IMR-90 (cell line): ENCODE results near the gene DOCK4. TPM values are rescaled to one million over a fixed set of nuclear protein-coding genes. Genes with fewer than 3 reads are reported as not detected.

Experiments used
- ATAC-seq: fragments of 200-7000 bp; cut with Tn5 transposase; 2 replicates; pipeline ENCODE4 v1.9.1; 2020; ENCODE audit warnings: low read depth, mild to moderate bottlenecking, moderate library complexity
- BruUV-seq: library from RNA; stranded (reverse); fragments of 400-500 nt; replicated peaks from 2 replicates; lab custom pipeline; 2021; lab: Mats Ljungman, UMichigan
- CTCF ChIA-PET: fragments of 300-600 bp; formaldehyde crosslinking; extraction: SDS; loops from one replicate; lab custom pipeline; 2021; ENCODE audit warnings: antibody characterized with exemption; lab: Yijun Ruan, JAX
- POLR2A ChIA-PET: fragments of 300-600 bp; sonication (Branson Sonifier 250); formaldehyde crosslinking; loops from one replicate; lab custom pipeline; 2022; ENCODE audit warnings: antibody characterized with exemption; ENCODE audit not compliant: unreplicated experiment; lab: Charles Lee
- DNase-seq: peaks from one replicate; pipeline ENCODE4 v3.0.0; 2013
- H2AFZ ChIP-seq: replicated peaks from 2 replicates; pipeline ENCODE3; 2013; ENCODE audit warnings: low read length, mild to moderate bottlenecking; ENCODE audit not compliant: poor library complexity
- H2AK5ac ChIP-seq: 2 replicates; pipeline ENCODE4 v1.6.1; 2013; ENCODE audit warnings: low read depth, low read length, inconsistent platforms
- H2AK9ac ChIP-seq: replicated peaks from 2 replicates; pipeline ENCODE3; 2013; ENCODE audit warnings: mild to moderate bottlenecking, low read depth, low read length, moderate library complexity; ENCODE audit not compliant: poor library complexity
- H2BK120ac ChIP-seq: 2 replicates; pipeline ENCODE4 v1.6.1; 2013; ENCODE audit warnings: low read depth, low read length, inconsistent platforms
- H2BK15ac ChIP-seq: 3 replicates; pipeline ENCODE4 v1.6.1; 2013; ENCODE audit warnings: low read depth, low read length, inconsistent platforms
- H2BK20ac ChIP-seq: 2 replicates; pipeline ENCODE4 v1.6.1; 2013; ENCODE audit warnings: low read depth, mild to moderate bottlenecking, inconsistent platforms, low read length, moderate library complexity
- H2BK5ac ChIP-seq: 2 replicates; pipeline ENCODE4 v1.6.1; 2013; ENCODE audit warnings: mild to moderate bottlenecking, low read depth, low read length, inconsistent platforms; ENCODE audit not compliant: poor library complexity, severe bottlenecking
- H3K14ac ChIP-seq: replicated peaks from 2 replicates; pipeline ENCODE4 v1.6.1; 2013; ENCODE audit warnings: low read depth, low read length, inconsistent platforms
- H3K18ac ChIP-seq: 2 replicates; pipeline ENCODE4 v1.6.1; 2013; ENCODE audit warnings: low read depth, low read length, control low read depth
- H3K23ac ChIP-seq: 2 replicates; pipeline ENCODE4 v1.6.1; 2013; ENCODE audit warnings: low read depth, low read length, inconsistent platforms
- H3K27ac ChIP-seq: 2 replicates; pipeline ENCODE4 v1.5.1; 2013; ENCODE audit warnings: mild to moderate bottlenecking, control low read depth, low read length; ENCODE audit not compliant: insufficient read depth
- H3K27me3 ChIP-seq: 2 replicates; pipeline ENCODE4 v1.6.1; 2013; ENCODE audit warnings: low read length; ENCODE audit not compliant: control insufficient read depth, insufficient read depth
- H3K36me3 ChIP-seq: 2 replicates; pipeline ENCODE4 v1.6.1; 2013; ENCODE audit warnings: low read length, mixed read lengths; ENCODE audit not compliant: control insufficient read depth, insufficient read depth
- H3K4ac ChIP-seq: 2 replicates; pipeline ENCODE4 v1.6.1; 2013; ENCODE audit warnings: low read depth, low read length, inconsistent platforms
- H3K4me1 ChIP-seq: 2 replicates; pipeline ENCODE4 v1.6.1; 2013; ENCODE audit warnings: low read length, mixed read lengths; ENCODE audit not compliant: control insufficient read depth, insufficient read depth
- H3K4me2 ChIP-seq: 2 replicates; pipeline ENCODE4 v1.6.1; 2013; ENCODE audit warnings: low read depth, mild to moderate bottlenecking, control low read depth, low read length, moderate library complexity
- H3K4me3 ChIP-seq: 2 replicates; pipeline ENCODE4 v1.5.1; 2013; ENCODE audit warnings: low read depth, mild to moderate bottlenecking, control low read depth, low read length, moderate library complexity; ENCODE audit not compliant: insufficient read depth
- H3K56ac ChIP-seq: 2 replicates; pipeline ENCODE4 v1.6.1; 2013; ENCODE audit warnings: low read length, inconsistent platforms; ENCODE audit not compliant: insufficient read depth; ENCODE audit errors: extremely low read depth
- H3K79me1 ChIP-seq, 2 experiments: 2 replicates each; pipeline ENCODE4 v1.6.1; 2013; ENCODE audit warnings: low read length in 2 of 2, inconsistent platforms in 1 of 2, low read depth in 1 of 2
- H3K9ac ChIP-seq: 2 replicates; pipeline ENCODE4 v1.6.1; 2013; ENCODE audit warnings: low read depth, low read length, control low read depth
- H3K9me1 ChIP-seq: 2 replicates; pipeline ENCODE4 v1.6.1; 2013; ENCODE audit warnings: low read length, inconsistent platforms; ENCODE audit not compliant: insufficient read depth
- H3K9me3 ChIP-seq: 2 replicates; pipeline ENCODE4 v1.6.1; 2013; ENCODE audit warnings: low read length; ENCODE audit not compliant: control insufficient read depth, insufficient read depth
- H4K20me1 ChIP-seq: 2 replicates; pipeline ENCODE4 v1.6.1; 2013; ENCODE audit warnings: low read length, inconsistent platforms; ENCODE audit not compliant: insufficient read depth
- H4K5ac ChIP-seq: 2 replicates; pipeline ENCODE4 v1.6.1; 2013; ENCODE audit warnings: mild to moderate bottlenecking, low read depth, low read length, control low read depth
- H4K8ac ChIP-seq, 2 experiments: 2 replicates each; pipeline ENCODE4 v1.6.1; 2013; ENCODE audit warnings: low read depth in 2 of 2, low read length in 2 of 2, control low read depth in 1 of 2, inconsistent platforms in 1 of 2
- H4K91ac ChIP-seq: 2 replicates; pipeline ENCODE4 v1.6.1; 2013; ENCODE audit warnings: low read depth, low read length, inconsistent platforms; ENCODE audit not compliant: insufficient read depth
- BHLHE40 ChIP-seq: fragments of 150-350 bp; IDR thresholded peaks from 2 replicates; pipeline ENCODE4 v1.6.1; 2016; ENCODE audit warnings: mild to moderate bottlenecking, low read depth, low read length
- CEBPB ChIP-seq: IDR thresholded peaks from 2 replicates; pipeline ENCODE4 v1.6.1; 2012; ENCODE audit warnings: low read depth, low read length, improper control_type of control experiment
- ELK1 ChIP-seq: fragments of 150-350 bp; IDR thresholded peaks from 2 replicates; pipeline ENCODE4 v1.6.1; 2016; ENCODE audit warnings: low read depth, mild to moderate bottlenecking, low read length, moderate library complexity, borderline replicate concordance
- MAFK ChIP-seq: IDR thresholded peaks from 2 replicates; pipeline ENCODE4 v1.6.1; 2012; ENCODE audit warnings: low read depth, low read length, improper control_type of control experiment
- MAZ ChIP-seq: IDR thresholded peaks from 2 replicates; pipeline ENCODE4 v1.6.1; 2012; ENCODE audit warnings: low read depth, mild to moderate bottlenecking, low read length, improper control_type of control experiment, moderate library complexity, borderline replicate concordance
- MXI1 ChIP-seq: IDR thresholded peaks from 2 replicates; pipeline ENCODE4 v1.6.1; 2012; ENCODE audit warnings: low read depth, mild to moderate bottlenecking, low read length, moderate library complexity, borderline replicate concordance
- POLR2A ChIP-seq: IDR thresholded peaks from 2 replicates; pipeline ENCODE4 v1.6.1; 2012; ENCODE audit warnings: mild to moderate bottlenecking, low read depth, low read length
- RAD21 ChIP-seq: IDR thresholded peaks from 2 replicates; pipeline ENCODE4 v1.6.1; 2012; ENCODE audit warnings: low read length, improper control_type of control experiment
- RCOR1 ChIP-seq: IDR thresholded peaks from 2 replicates; pipeline ENCODE4 v1.6.1; 2012; ENCODE audit warnings: mild to moderate bottlenecking, low read length, improper control_type of control experiment; ENCODE audit not compliant: insufficient replicate concordance
- RFX5 ChIP-seq: IDR thresholded peaks from 2 replicates; pipeline ENCODE4 v1.8.0; 2012; ENCODE audit warnings: low read depth, mild to moderate bottlenecking, low read length, moderate library complexity
- SMC3 ChIP-seq: fragments of 150-350 bp; IDR thresholded peaks from 2 replicates; pipeline ENCODE4 v1.6.1; 2016; ENCODE audit warnings: low read depth, mild to moderate bottlenecking, antibody characterized with exemption, low read length, moderate library complexity
- WGBS, 2 experiments: methylation state at CpG; one replicate each; pipeline versions ENCODE4 v1.1.5 to v1.1.7; 2013; ENCODE audit warnings: missing lambda C conversion rate in 2 of 2; ENCODE audit not compliant: insufficient read length in 1 of 2; ENCODE audit errors: extremely low coverage in 2 of 2; 5-methylcytosine and 5-hydroxymethylcytosine counted together
- dilution Hi-C: fragments of 300-500 bp; cut with HindIII; formaldehyde crosslinking; loops from one replicate; pipeline ENCODE4 v1.14.3; 2018; ENCODE audit warnings: low sequenced_read_pairs; ENCODE audit not compliant: unreplicated experiment
- in situ Hi-C: fragments of 300-500 bp; cut with MboI; formaldehyde crosslinking; loops from 3 replicates; pipeline ENCODE4 v1.14.3; 2019; ENCODE audit warnings: low sequenced_read_pairs, inconsistent platforms, mixed read lengths
- intact Hi-C: fragments of 100-400 bp; cut with micrococcal nuclease; formaldehyde crosslinking; loops from 2 replicates; pipeline ENCODE4 v1.10.0; 2022
- polyA plus RNA-seq, 3 experiments: library from polyadenylated mRNA; depleted of rRNA; stranded (reverse); fragments of >200 nt; gene quantifications; 2 replicates each; pipeline ENCODE4 v1.2.3, GENCODE V29; 2012; ENCODE audit warnings: low replicate concordance in 1 of 3
- total RNA-seq: library from RNA; depleted of rRNA; stranded (reverse); fragments of >200 nt; gene quantifications from 2 replicates; pipeline ENCODE4 v1.2.3, GENCODE V29; 2012
- TF ChIP-seq, protein P1 (sequence below): fragments of 150-350 bp; IDR thresholded peaks from 2 replicates; pipeline ENCODE4 v1.6.1; 2017; ENCODE audit warnings: mild to moderate bottlenecking, antibody characterized with exemption, low read length, low read depth
- TF ChIP-seq, protein P2 (sequence below): conservative IDR thresholded peaks from 2 replicates; pipeline ENCODE4 v1.5.1; 2012; ENCODE audit warnings: mild to moderate bottlenecking, low read depth, low read length, improper control_type of control experiment

Gene DOCK4
- total and polyA plus RNA-seq, 2 of the 4 experiments (the other 2 are of a cell fraction), result 4.4 to 12.2 TPM

- no peak overlapping the region for H3K27ac ChIP-seq
- in situ Hi-C loops, result no loop called here
Measured at GRCh38 chr7:112138938-112139337, 67.3 kb downstream of the DOCK4 start.

More at GRCh38 chr7:112138938-112139337, 67.3 kb downstream of the DOCK4 start:
- H2AFZ ChIP-seq, result no peak overlapping the region
- H2BK20ac ChIP-seq, result no peak overlapping the region
- ChIA-PET CTCF (no interaction called here), POLR2A (interaction anchor here (0.6 kb wide), 1 partner anchor 9 kb away, joined by 3 read pairs; no protein-coding TSS in a partner anchor)
- intact Hi-C loops (no loop called here), dilution Hi-C loops (no loop called here)
- no TSS peak for BruUV-seq
- no peak overlapping the region for H2BK120ac ChIP-seq
- H3K27me3 ChIP-seq, result no peaks in the 10 kb centered on the region
- no peak overlapping the region for H4K91ac ChIP-seq
- no peaks in the 10 kb centered on the region for H3K9me3 ChIP-seq
- no peak overlapping the region for H2BK5ac ChIP-seq
- H3K4me3 ChIP-seq, result no peak overlapping the region
- H3K9me1 ChIP-seq, result peaks cover 8% of the 10 kb centered on the region; the same call in 1 of the 2 replicates
- no peaks in the 10 kb centered on the region for H3K36me3 ChIP-seq
- peaks cover 5 to 19% of the 10 kb centered on the region in 2 experiments for H3K79me1 ChIP-seq
- H4K8ac ChIP-seq, result no peak overlapping the region
- no peak overlapping the region for H3K23ac ChIP-seq
- H3K9ac ChIP-seq, result no peak overlapping the region
- DNase-seq, result no peak
- H3K18ac ChIP-seq, result no peak overlapping the region
- H3K14ac ChIP-seq, result no peak overlapping the region
- H2AK5ac ChIP-seq, result no peak overlapping the region
- no peak overlapping the region for H3K4me2 ChIP-seq
- WGBS, 2 experiments, result no CpG with 5 or more reads among the region's 3 CpGs
- H3K4ac ChIP-seq, result no peak overlapping the region
- H3K56ac ChIP-seq, result no peak overlapping the region
- no peak for TF ChIP-seq MAFK
- TF ChIP-seq, protein P1, sequence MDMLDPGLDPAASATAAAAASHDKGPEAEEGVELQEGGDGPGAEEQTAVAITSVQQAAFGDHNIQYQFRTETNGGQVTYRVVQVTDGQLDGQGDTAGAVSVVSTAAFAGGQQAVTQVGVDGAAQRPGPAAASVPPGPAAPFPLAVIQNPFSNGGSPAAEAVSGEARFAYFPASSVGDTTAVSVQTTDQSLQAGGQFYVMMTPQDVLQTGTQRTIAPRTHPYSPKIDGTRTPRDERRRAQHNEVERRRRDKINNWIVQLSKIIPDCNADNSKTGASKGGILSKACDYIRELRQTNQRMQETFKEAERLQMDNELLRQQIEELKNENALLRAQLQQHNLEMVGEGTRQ, result no peak
- no peak for TF ChIP-seq ELK1
- TF ChIP-seq MAZ, result no peak
- TF ChIP-seq RFX5, result no peak
- TF ChIP-seq, protein P2, sequence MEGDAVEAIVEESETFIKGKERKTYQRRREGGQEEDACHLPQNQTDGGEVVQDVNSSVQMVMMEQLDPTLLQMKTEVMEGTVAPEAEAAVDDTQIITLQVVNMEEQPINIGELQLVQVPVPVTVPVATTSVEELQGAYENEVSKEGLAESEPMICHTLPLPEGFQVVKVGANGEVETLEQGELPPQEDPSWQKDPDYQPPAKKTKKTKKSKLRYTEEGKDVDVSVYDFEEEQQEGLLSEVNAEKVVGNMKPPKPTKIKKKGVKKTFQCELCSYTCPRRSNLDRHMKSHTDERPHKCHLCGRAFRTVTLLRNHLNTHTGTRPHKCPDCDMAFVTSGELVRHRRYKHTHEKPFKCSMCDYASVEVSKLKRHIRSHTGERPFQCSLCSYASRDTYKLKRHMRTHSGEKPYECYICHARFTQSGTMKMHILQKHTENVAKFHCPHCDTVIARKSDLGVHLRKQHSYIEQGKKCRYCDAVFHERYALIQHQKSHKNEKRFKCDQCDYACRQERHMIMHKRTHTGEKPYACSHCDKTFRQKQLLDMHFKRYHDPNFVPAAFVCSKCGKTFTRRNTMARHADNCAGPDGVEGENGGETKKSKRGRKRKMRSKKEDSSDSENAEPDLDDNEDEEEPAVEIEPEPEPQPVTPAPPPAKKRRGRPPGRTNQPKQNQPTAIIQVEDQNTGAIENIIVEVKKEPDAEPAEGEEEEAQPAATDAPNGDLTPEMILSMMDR, result no peak
- no peak for TF ChIP-seq RAD21
- TF ChIP-seq POLR2A, result no peak
- no peak for TF ChIP-seq CEBPB
- TF ChIP-seq RCOR1, result no peak
- no peak for TF ChIP-seq BHLHE40
- TF ChIP-seq MXI1, result no peak
- TF ChIP-seq SMC3, result no peak
- ATAC-seq, result no peak
- no peak overlapping the region for H4K5ac ChIP-seq
- H3K4me1 ChIP-seq, result 0 out of 2 replicates have a peak, but pooled peaks cover 3% of the 10 kb centered on the region
- no peaks in the 10 kb centered on the region for H4K20me1 ChIP-seq
- H2AK9ac ChIP-seq, result no peak overlapping the region
- no peak overlapping the region for H2BK15ac ChIP-seq
